GM12873 (cell line): ENCODE data around the gene RERE.

Experiments used
- TF ChIP-seq, protein P1 (sequence below): IDR thresholded peaks from 2 replicates; pipeline ENCODE4 v1.5.1; 2012; ENCODE audit warnings: low read depth, mild to moderate bottlenecking, moderate library complexity, low read length, control low read depth; ENCODE audit not compliant: insufficient read depth; ENCODE audit errors: missing control alignments

The RERE gene

DNA sequence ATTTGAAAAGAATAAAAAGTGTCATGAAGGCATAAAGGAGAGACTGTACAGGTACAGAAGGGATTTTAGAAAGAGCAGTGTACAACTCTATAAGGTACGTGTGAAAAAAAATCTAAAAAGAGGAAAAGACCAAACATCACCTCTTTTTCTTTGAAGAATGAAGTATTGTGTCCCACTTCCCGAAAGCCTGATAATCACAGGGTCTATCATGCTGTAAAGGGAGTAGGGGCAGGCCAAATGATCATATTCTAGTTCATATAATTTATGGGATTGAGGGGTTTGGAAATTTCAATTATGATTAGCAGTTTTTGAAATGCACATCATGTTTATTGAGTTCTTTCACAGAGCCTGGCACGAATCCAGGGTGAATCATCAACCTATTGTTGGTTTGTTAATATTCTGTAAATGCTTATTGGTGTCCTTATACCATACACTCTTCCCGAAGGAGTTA lies 910 bp upstream of the RERE start:
- TF ChIP-seq, protein P1, sequence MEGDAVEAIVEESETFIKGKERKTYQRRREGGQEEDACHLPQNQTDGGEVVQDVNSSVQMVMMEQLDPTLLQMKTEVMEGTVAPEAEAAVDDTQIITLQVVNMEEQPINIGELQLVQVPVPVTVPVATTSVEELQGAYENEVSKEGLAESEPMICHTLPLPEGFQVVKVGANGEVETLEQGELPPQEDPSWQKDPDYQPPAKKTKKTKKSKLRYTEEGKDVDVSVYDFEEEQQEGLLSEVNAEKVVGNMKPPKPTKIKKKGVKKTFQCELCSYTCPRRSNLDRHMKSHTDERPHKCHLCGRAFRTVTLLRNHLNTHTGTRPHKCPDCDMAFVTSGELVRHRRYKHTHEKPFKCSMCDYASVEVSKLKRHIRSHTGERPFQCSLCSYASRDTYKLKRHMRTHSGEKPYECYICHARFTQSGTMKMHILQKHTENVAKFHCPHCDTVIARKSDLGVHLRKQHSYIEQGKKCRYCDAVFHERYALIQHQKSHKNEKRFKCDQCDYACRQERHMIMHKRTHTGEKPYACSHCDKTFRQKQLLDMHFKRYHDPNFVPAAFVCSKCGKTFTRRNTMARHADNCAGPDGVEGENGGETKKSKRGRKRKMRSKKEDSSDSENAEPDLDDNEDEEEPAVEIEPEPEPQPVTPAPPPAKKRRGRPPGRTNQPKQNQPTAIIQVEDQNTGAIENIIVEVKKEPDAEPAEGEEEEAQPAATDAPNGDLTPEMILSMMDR = no peak

DNA sequence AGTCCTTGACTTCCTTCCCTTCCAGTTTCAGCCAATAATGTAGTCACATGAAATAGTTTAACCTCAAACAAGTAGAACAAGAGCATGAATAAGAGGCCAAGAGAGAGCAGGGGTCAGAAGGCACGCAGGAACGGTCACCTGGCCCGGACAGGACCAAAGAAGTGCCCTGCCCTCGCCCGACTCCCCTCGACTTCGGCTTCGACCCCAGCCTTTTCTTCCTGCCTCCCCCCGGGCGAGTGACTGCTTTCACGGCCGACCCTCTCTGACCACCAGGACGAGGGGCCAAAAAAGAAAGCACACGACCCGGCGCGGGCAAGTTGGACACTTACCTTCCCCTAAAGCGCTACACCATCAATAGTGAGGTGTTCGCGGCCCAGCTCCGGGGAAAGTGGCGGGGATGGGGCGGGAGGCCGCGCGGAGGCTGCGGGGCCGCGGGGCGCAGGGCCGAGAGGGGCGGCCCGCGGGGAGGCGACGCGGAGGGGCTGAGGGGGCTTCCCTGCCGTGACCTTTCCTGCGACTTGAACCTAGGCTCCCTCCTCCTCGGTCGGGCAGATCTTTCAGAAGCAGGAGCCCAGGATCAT lies 519 bp downstream of the RERE start:
- TF ChIP-seq, protein P1 = no peak

DNA sequence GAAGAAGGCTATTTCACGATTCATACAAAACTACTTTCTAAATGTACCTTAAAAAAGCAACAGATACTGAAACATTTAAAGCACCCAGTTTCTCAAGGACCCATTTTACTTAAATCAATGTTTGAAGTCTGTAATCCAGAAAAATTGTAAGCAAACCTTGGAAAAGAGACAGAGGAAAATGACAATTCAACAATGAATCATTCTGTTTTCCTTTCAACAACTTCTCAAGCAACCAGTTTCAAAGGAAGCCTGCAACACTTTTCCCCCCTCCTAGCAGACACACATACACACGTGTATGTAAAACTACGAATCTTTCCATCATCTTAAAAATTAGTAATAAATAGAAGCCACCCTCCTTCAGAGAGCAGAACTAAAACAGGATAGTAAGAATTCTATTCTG lies 1.2 kb downstream of the RERE start:
- TF ChIP-seq, protein P1 = no peak

DNA sequence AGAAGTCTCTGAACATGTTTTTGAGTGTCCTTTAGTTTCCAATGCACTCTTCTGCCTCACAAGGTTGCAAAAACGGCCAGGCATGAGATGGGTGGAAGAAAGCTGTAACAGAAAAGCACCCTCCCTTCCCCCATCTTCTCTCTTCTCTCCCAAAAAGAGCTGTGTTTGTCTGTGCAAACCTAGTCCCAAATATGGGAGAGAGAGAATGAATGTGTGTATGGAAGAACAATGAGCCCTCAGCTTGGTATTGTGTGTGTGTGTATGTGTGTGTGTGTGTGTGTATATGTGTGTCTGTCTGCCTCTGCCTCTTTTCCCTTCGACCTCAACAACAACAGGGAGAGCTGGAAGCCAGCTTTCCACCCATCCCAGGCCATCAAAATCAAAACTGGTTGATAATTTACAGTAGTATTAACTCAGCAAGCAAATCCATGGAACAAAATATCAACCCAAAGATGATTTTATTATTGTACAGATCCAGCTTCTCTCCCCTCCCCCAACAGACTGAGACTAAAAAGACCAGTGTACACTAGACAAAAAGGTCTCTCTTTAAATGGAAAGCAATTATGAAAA lies 1.8 kb downstream of the RERE start:
- TF ChIP-seq, protein P1 = no peak

DNA sequence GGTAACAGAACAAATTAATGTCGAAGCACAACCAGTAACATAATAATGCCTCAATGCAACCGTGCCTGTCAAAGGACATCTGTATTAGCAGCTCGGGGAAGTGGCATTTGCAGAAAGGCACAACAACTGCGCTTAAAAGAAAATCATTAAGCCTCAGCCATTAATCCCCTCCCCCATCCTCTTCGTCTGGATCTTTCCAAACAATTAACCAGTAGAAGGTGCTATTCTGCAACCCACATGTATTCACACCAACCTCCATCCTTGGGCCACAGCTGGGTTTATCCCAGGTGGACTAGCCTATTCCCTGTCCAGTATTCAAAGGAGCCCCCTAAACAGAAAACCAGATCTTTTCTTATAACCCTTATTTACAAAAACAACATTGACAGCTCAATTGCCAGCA lies 2.6 kb downstream of the RERE start:
- TF ChIP-seq, protein P1 = no peak

DNA sequence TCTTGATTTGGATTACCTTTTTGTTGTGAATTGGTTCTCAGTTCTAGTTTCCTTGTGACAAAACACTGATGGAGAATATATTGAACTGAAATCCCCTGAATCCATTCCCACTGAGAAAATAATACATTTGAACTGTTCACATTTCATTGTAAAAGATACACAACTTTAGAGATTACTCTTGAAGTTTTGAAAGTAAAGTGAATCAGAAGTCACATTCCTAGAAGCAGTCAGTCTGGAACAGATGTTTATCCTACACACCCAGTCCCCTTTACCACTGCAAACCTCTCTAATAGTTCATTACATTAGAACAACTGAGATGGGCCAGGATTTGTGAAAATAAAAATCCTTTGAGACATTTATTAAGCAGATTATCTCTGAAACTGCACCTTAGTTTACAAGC lies 3.4 kb downstream of the RERE start:
- TF ChIP-seq, protein P1 = no peak

DNA sequence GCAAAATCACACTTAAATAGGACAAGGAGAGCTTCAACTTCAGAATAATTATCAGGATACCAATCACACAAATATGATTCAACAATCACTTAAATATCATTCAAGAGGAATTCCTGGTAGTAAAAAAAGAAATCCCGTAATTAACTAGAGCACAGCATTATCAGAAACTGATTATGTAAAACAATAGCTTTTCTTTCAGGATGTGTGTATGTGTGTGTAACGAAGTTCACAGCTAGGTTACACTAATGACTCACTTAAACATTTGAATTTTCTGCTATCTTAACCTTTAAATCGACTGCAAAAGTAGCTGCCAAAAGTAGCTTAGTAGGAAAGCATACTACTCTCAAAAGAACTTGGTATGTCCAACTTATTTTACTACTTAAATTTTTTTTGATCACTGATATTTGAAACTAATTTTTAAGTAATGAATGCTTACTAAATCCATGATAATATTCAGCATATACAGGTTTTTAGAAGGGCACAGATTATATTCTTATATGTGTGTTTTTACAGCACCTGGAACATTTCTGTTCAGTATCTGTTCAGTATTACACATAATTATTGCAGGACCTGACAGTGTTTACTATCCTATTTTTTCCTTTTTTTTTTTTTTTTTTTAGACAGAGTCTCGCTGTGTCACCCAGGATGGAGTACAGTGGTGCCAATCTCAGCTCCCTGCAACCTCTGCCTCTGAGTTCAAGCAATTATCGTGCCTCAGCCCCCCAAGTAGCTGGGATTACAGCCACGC lies 4.2 kb downstream of the RERE start:
- TF ChIP-seq, protein P1 = no peak
